ENCODE results near the gene HLA-B.

The HLA-B gene

GRCh38 chr6:31321820-31322219 lies 35.2 kb downstream of the HLA-B start:
- H3K9me3 Mint-ChIP-seq = no peaks in the 10 kb centered on the region
- H3K4me3 Mint-ChIP-seq = no peak overlapping the region
- H3K27me3 Mint-ChIP-seq = peaks cover 10% of the 10 kb centered on the region
- no peaks in the 10 kb centered on the region for H3K4me1 Mint-ChIP-seq
- no peak overlapping the region for H3K27ac Mint-ChIP-seq
- no peaks in the 10 kb centered on the region for H3K36me3 Mint-ChIP-seq (ENCODE audit: low read depth)
- DNase-seq (no peak), ATAC-seq (no peak)

- DNase-seq (no peak), ATAC-seq (no peak)
- Mint-ChIP-seq H3K9me3 (no peaks in the 10 kb centered on the region), H3K4me3 (no peak overlapping the region), H3K27me3 (peaks cover 10% of the 10 kb centered on the region), H3K36me3 (ENCODE audit: low read depth) (no peaks in the 10 kb centered on the region), H3K27ac (no peak overlapping the region), H3K4me1 (no peaks in the 10 kb centered on the region)
These were observed 35.8 kb downstream of the HLA-B start for GRCh38 chr6:31321005-31321707.

GRCh38 chr6:31317036-31317435 lies 39.9 kb downstream of the HLA-B start:
- H3K9me3 Mint-ChIP-seq = no peaks in the 10 kb centered on the region
- no peaks in the 10 kb centered on the region for H3K27me3 Mint-ChIP-seq
- no peaks in the 10 kb centered on the region for H3K36me3 Mint-ChIP-seq (ENCODE audit: low read depth)
- ATAC-seq (no peak), DNase-seq (no peak)
- no peak overlapping the region for H3K4me3 Mint-ChIP-seq
- no peak overlapping the region for H3K27ac Mint-ChIP-seq
- no peaks in the 10 kb centered on the region for H3K4me1 Mint-ChIP-seq

GRCh38 chr6:31309641-31310040 lies 47.3 kb downstream of the HLA-B start:
- DNase-seq = no peak
- Mint-ChIP-seq H3K9me3 (no peaks in the 10 kb centered on the region), H3K36me3 (ENCODE audit: low read depth) (no peaks in the 10 kb centered on the region), H3K27ac (no peak overlapping the region), H3K4me1 (peaks cover 12% of the 10 kb centered on the region), H3K27me3 (peaks cover 17% of the 10 kb centered on the region), H3K4me3 (no peak overlapping the region)
- no peak for ATAC-seq

- Mint-ChIP-seq H3K36me3 (ENCODE audit: low read depth) (no peaks in the 10 kb centered on the region), H3K4me1 (peaks cover 12% of the 10 kb centered on the region), H3K27ac (no peak overlapping the region), H3K27me3 (peaks cover 17% of the 10 kb centered on the region), H3K9me3 (no peaks in the 10 kb centered on the region), H3K4me3 (peak overlapping the region; percentile 40)
- no peak for ATAC-seq
- no peak for DNase-seq
These were observed 48.2 kb downstream of the HLA-B start for GRCh38 chr6:31308845-31309175.

- DNase-seq = peak; percentile 58
- no peaks in the 10 kb centered on the region for H3K9me3 Mint-ChIP-seq
- peak overlapping the region; percentile 63 for H3K4me3 Mint-ChIP-seq
- peaks cover 12% of the 10 kb centered on the region for H3K4me1 Mint-ChIP-seq
- ATAC-seq = peak; percentile 62
- peaks cover 17% of the 10 kb centered on the region for H3K27me3 Mint-ChIP-seq
- no peak overlapping the region for H3K27ac Mint-ChIP-seq
- no peaks in the 10 kb centered on the region for H3K36me3 Mint-ChIP-seq (ENCODE audit: low read depth)
These were observed 48.7 kb downstream of the HLA-B start for GRCh38 chr6:31308050-31308844.

- no peaks in the 10 kb centered on the region for H3K9me3 Mint-ChIP-seq
- H3K27ac Mint-ChIP-seq = no peak overlapping the region
- peaks cover 12% of the 10 kb centered on the region for H3K4me1 Mint-ChIP-seq
- no peaks in the 10 kb centered on the region for H3K36me3 Mint-ChIP-seq (ENCODE audit: low read depth)
- H3K4me3 Mint-ChIP-seq = no peak overlapping the region
- no peak for ATAC-seq
- no peak for DNase-seq
- peaks cover 17% of the 10 kb centered on the region for H3K27me3 Mint-ChIP-seq
These were observed 49.3 kb downstream of the HLA-B start for GRCh38 chr6:31307669-31308049.

GRCh38 chr6:31305703-31306219 lies 51.2 kb downstream of the HLA-B start:
- no peak overlapping the region for H3K4me3 Mint-ChIP-seq
- ATAC-seq = peak; percentile 33
- DNase-seq = no peak

GRCh38 chr6:31304683-31305082 lies 52.3 kb downstream of the HLA-B start:
- H3K27ac Mint-ChIP-seq = peak overlapping the region; percentile 24
- no peak for ATAC-seq

More at GRCh38 chr6:31305703-31306219, 51.2 kb downstream of the HLA-B start:
- Mint-ChIP-seq H3K36me3 (ENCODE audit: low read depth) (no peaks in the 10 kb centered on the region), H3K27me3 (peaks cover 19% of the 10 kb centered on the region), H3K4me1 (peaks cover 12% of the 10 kb centered on the region), H3K27ac (no peak overlapping the region), H3K9me3 (no peaks in the 10 kb centered on the region)

More at GRCh38 chr6:31304683-31305082, 52.3 kb downstream of the HLA-B start:
- DNase-seq = no peak
- H3K27me3 Mint-ChIP-seq = peaks cover 12% of the 10 kb centered on the region
- no peak overlapping the region for H3K4me3 Mint-ChIP-seq
- H3K9me3 Mint-ChIP-seq = no peaks in the 10 kb centered on the region
- no peaks in the 10 kb centered on the region for H3K36me3 Mint-ChIP-seq (ENCODE audit: low read depth)
- peaks cover 10% of the 10 kb centered on the region for H3K4me1 Mint-ChIP-seq

All from activated naive CD8-positive, alpha-beta T cell treated with anti-CD3 and anti-CD28 coated beads, Interleukin-2, amount 50 U/mL, for 24 hours (primary cell).